Measurements from ENCODE around the gene MEGF11. TPM values are rescaled to one million over a fixed set of nuclear protein-coding genes. Genes with fewer than 3 reads are reported as not detected.

MEGF11 gene
- polyA plus RNA-seq, 1 of the 3 experiments (the other 2 are of a cell fraction) = not detected

GRCh38 chr15:66162286-66162685 lies 91.3 kb downstream of the MEGF11 start:
- no peaks in the 10 kb centered on the region for H3K36me3 ChIP-seq (replicated peaks in 1 of 2; ENCODE audit: control insufficient read depth in 1 of 2, insufficient read depth in 2 of 2, low read length in 1 of 2)
- H3K27ac ChIP-seq (ENCODE audit: low read depth in 2 of 2, low read length in 1 of 2) = no peak overlapping the region
- peaks cover 0 to 31% of the 10 kb centered on the region in 2 experiments; a peak in 1 of 4 replicates for H3K4me1 ChIP-seq (ENCODE audit: control insufficient read depth in 1 of 2, insufficient read depth in 2 of 2, low read depth in 1 of 2, low read length in 1 of 2)
- no peak for DNase-seq
- no peaks in the 10 kb centered on the region for H3K27me3 ChIP-seq (ENCODE audit: insufficient read depth)
- no peaks in the 10 kb centered on the region for H4K20me1 ChIP-seq (ENCODE audit: insufficient read depth)
- CTCF ChIA-PET = interaction anchor here (0.5 to 1.4 kb wide), 2 partner anchors 11 to 13 kb away, joined by 3 read pairs; no protein-coding TSS in a partner anchor
- H3K4me2 ChIP-seq = no peak overlapping the region
- H3K4me3 ChIP-seq (ENCODE audit: low read depth in 2 of 2, low read length in 1 of 2) = no peak overlapping the region
- no peak overlapping the region for H2AFZ ChIP-seq (ENCODE audit: low read depth)
- no peaks in the 10 kb centered on the region for H3K79me2 ChIP-seq (ENCODE audit: insufficient read depth)
- H3K9ac ChIP-seq = no peak overlapping the region
- 13% methylated on average over 2 of the region's 2 CpGs for WGBS (ENCODE audit: low lambda C conversion rate)
- no peaks in the 10 kb centered on the region for H3K9me2 ChIP-seq
- TF ChIP-seq YY1 (IDR thresholded peaks at IDR 0.05; ENCODE audit: low read depth) (no peak), CTCF (IDR thresholded peaks at IDR 0.05) (no peak), ZBTB33 (IDR thresholded peaks at IDR 0.05; ENCODE audit: borderline replicate concordance, low read depth) (no peak), IRF3 (IDR thresholded peaks at IDR 0.05; ENCODE audit: low read depth, low read length) (no peak), TCF12 (IDR thresholded peaks at IDR 0.05) (no peak)
- TF ChIP-seq, protein P1, sequence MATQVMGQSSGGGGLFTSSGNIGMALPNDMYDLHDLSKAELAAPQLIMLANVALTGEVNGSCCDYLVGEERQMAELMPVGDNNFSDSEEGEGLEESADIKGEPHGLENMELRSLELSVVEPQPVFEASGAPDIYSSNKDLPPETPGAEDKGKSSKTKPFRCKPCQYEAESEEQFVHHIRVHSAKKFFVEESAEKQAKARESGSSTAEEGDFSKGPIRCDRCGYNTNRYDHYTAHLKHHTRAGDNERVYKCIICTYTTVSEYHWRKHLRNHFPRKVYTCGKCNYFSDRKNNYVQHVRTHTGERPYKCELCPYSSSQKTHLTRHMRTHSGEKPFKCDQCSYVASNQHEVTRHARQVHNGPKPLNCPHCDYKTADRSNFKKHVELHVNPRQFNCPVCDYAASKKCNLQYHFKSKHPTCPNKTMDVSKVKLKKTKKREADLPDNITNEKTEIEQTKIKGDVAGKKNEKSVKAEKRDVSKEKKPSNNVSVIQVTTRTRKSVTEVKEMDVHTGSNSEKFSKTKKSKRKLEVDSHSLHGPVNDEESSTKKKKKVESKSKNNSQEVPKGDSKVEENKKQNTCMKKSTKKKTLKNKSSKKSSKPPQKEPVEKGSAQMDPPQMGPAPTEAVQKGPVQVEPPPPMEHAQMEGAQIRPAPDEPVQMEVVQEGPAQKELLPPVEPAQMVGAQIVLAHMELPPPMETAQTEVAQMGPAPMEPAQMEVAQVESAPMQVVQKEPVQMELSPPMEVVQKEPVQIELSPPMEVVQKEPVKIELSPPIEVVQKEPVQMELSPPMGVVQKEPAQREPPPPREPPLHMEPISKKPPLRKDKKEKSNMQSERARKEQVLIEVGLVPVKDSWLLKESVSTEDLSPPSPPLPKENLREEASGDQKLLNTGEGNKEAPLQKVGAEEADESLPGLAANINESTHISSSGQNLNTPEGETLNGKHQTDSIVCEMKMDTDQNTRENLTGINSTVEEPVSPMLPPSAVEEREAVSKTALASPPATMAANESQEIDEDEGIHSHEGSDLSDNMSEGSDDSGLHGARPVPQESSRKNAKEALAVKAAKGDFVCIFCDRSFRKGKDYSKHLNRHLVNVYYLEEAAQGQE (IDR thresholded peaks at IDR 0.05; ENCODE audit: low read depth, low read length) = no peak
- TF ChIP-seq, protein P2, sequence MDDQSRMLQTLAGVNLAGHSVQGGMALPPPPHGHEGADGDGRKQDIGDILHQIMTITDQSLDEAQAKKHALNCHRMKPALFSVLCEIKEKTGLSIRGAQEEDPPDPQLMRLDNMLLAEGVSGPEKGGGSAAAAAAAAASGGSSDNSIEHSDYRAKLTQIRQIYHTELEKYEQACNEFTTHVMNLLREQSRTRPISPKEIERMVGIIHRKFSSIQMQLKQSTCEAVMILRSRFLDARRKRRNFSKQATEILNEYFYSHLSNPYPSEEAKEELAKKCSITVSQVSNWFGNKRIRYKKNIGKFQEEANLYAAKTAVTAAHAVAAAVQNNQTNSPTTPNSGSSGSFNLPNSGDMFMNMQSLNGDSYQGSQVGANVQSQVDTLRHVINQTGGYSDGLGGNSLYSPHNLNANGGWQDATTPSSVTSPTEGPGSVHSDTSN (IDR thresholded peaks at IDR 0.05) = no peak
- H3K9me3 ChIP-seq = no peaks in the 10 kb centered on the region
- POLR2A ChIA-PET = no interaction called here
- H3F3A ChIP-seq (replicated peaks; ENCODE audit: insufficient read depth) = no peaks in the 10 kb centered on the region
